HUES64 (cell line): Measurements from ENCODE around the gene SUGT1.
"Not testable (repeated sequence)": the region's sequence is repeated elsewhere in the genome, so short reads cannot be mapped to it uniquely, and the experiment has no call there.

ENCODE experiments used
- H3K27ac ChIP-seq: 2 replicates; pipeline ENCODE4 v1.7.0; 2013; ENCODE audit warnings: low read depth, low read length, inconsistent platforms
- H3K27me3 ChIP-seq: 2 replicates; pipeline ENCODE4 v1.6.1; 2013; ENCODE audit warnings: mild to moderate bottlenecking, low read length; ENCODE audit not compliant: insufficient read depth
- H3K36me3 ChIP-seq: 2 replicates; pipeline ENCODE4 v1.6.1; 2013; ENCODE audit warnings: mild to moderate bottlenecking, low read length; ENCODE audit not compliant: insufficient read depth
- H3K4me1 ChIP-seq: 2 replicates; pipeline ENCODE4 v1.6.1; 2013; ENCODE audit warnings: mild to moderate bottlenecking, low read length, moderate library complexity; ENCODE audit not compliant: insufficient read depth
- H3K4me3 ChIP-seq: 2 replicates; pipeline ENCODE4 v1.5.1; 2013; ENCODE audit warnings: mild to moderate bottlenecking, low read length, moderate library complexity
- H3K9ac ChIP-seq: 2 replicates; pipeline ENCODE4 v1.6.1; 2013; ENCODE audit warnings: mild to moderate bottlenecking, low read depth, low read length
- H3K9me3 ChIP-seq: 2 replicates; pipeline ENCODE4 v1.6.1; 2013; ENCODE audit warnings: low read depth, low read length; ENCODE audit not compliant: insufficient read depth
- WGBS: fragments of 150-250, 120-280 bp; methylation state at CpG from one replicate; pipeline ENCODE4 v1.1.7; 2013; ENCODE audit warnings: missing lambda C conversion rate; 5-methylcytosine and 5-hydroxymethylcytosine counted together

Gene SUGT1

GRCh38 chr13:52669677-52670076 is 17.0 kb downstream of the SUGT1 start:
- Histone ChIP-seq H3K27me3 (no peaks in the 10 kb centered on the region), H3K27ac (no peak overlapping the region), H3K9me3 (no peaks in the 10 kb centered on the region), H3K9ac (no peak overlapping the region), H3K4me3 (no peak overlapping the region), H3K4me1 (no peaks in the 10 kb centered on the region; the same call in 1 of the 2 replicates), H3K36me3 (peaks cover 93% of the 10 kb centered on the region)
- 95% methylated on average over 2 of the region's 2 CpGs for WGBS

GRCh38 chr13:52670726-52671125 is 18.1 kb downstream of the SUGT1 start:
- Histone ChIP-seq H3K27me3 (no peaks in the 10 kb centered on the region), H3K36me3 (peaks cover 92% of the 10 kb centered on the region), H3K9ac (no peak overlapping the region), H3K4me3 (no peak overlapping the region), H3K27ac (no peak overlapping the region), H3K9me3 (no peaks in the 10 kb centered on the region), H3K4me1 (no peaks in the 10 kb centered on the region; the same call in 1 of the 2 replicates)
- WGBS, result 97% methylated on average over 7 of the region's 8 CpGs

- H3K9me3 ChIP-seq, result no peaks in the 10 kb centered on the region
- no peak overlapping the region for H3K9ac ChIP-seq
- H3K27me3 ChIP-seq, result no peaks in the 10 kb centered on the region
- no peaks in the 10 kb centered on the region; the same call in 1 of the 2 replicates for H3K4me1 ChIP-seq
- WGBS, result 91% methylated on average over 1 of the region's 1 CpG
- peaks cover 92% of the 10 kb centered on the region for H3K36me3 ChIP-seq
- no peak overlapping the region for H3K4me3 ChIP-seq
- H3K27ac ChIP-seq, result no peak overlapping the region
These were observed 20.8 kb downstream of the SUGT1 start for GRCh38 chr13:52673465-52673864.

- H3K27ac ChIP-seq, result no peak overlapping the region
- no peaks in the 10 kb centered on the region for H3K27me3 ChIP-seq
- no peaks in the 10 kb centered on the region for H3K4me1 ChIP-seq
- no peaks in the 10 kb centered on the region for H3K9me3 ChIP-seq
- H3K4me3 ChIP-seq, result no peak overlapping the region
- WGBS, result 93% methylated on average over 1 of the region's 1 CpG
- H3K36me3 ChIP-seq, result peaks cover 92% of the 10 kb centered on the region
- no peak overlapping the region for H3K9ac ChIP-seq
These were observed 25.2 kb downstream of the SUGT1 start for GRCh38 chr13:52677823-52678222.

GRCh38 chr13:52685806-52686205 is 33.2 kb downstream of the SUGT1 start:
- not testable (repeated sequence) for H3K27me3 ChIP-seq, H3K27ac ChIP-seq, H3K4me1 ChIP-seq, H3K9ac ChIP-seq, H3K4me3 ChIP-seq, H3K9me3 ChIP-seq
- WGBS, result 95% methylated on average over 9 of the region's 9 CpGs
- peaks cover 83% of the 10 kb centered on the region for H3K36me3 ChIP-seq

- Histone ChIP-seq H3K27me3 (no peaks in the 10 kb centered on the region), H3K4me1 (no peaks in the 10 kb centered on the region), H3K27ac (no peak overlapping the region), H3K4me3 (no peak overlapping the region), H3K9ac (no peak overlapping the region), H3K9me3 (no peaks in the 10 kb centered on the region), H3K36me3 (peaks cover 83% of the 10 kb centered on the region)
- 98% methylated on average over 4 of the region's 4 CpGs for WGBS
These were observed 33.7 kb downstream of the SUGT1 start for GRCh38 chr13:52686376-52686775.

- H3K9ac ChIP-seq, result no peak overlapping the region
- no peaks in the 10 kb centered on the region for H3K27me3 ChIP-seq
- H3K4me3 ChIP-seq, result no peak overlapping the region
- peaks cover 20% of the 10 kb centered on the region for H3K36me3 ChIP-seq
- no peaks in the 10 kb centered on the region for H3K4me1 ChIP-seq
- H3K9me3 ChIP-seq, result no peaks in the 10 kb centered on the region
- no peak overlapping the region for H3K27ac ChIP-seq
- 98% methylated on average over 3 of the region's 3 CpGs for WGBS
These were observed 43.2 kb downstream of the SUGT1 start for GRCh38 chr13:52695856-52696255.

- Histone ChIP-seq H3K4me1 (no peaks in the 10 kb centered on the region), H3K27ac (no peak overlapping the region), H3K9me3 (no peaks in the 10 kb centered on the region), H3K27me3 (no peaks in the 10 kb centered on the region), H3K9ac (no peak overlapping the region), H3K4me3 (no peak overlapping the region), H3K36me3 (peaks cover 13% of the 10 kb centered on the region; the same call in 1 of the 2 replicates)
- 96% methylated on average over 4 of the region's 5 CpGs for WGBS
These were observed 43.9 kb downstream of the SUGT1 start for GRCh38 chr13:52696566-52696965.

GRCh38 chr13:52701728-52702465 is 49.3 kb downstream of the SUGT1 start:
- H3K4me3 ChIP-seq, result no peak overlapping the region
- H3K27me3 ChIP-seq, result no peaks in the 10 kb centered on the region
- no peak overlapping the region for H3K9ac ChIP-seq
- H3K4me1 ChIP-seq, result 0 out of 2 replicates have a peak, but pooled peaks cover 12% of the 10 kb centered on the region
- H3K36me3 ChIP-seq, result peaks cover 3% of the 10 kb centered on the region; the same call in 1 of the 2 replicates
- H3K9me3 ChIP-seq, result no peaks in the 10 kb centered on the region
- 89% methylated on average over 6 of the region's 6 CpGs for WGBS
- H3K27ac ChIP-seq, result no peak overlapping the region

- Histone ChIP-seq H3K9me3 (no peaks in the 10 kb centered on the region), H3K36me3 (no peaks in the 10 kb centered on the region; the same call in 1 of the 2 replicates), H3K27ac (no peak overlapping the region), H3K27me3 (no peaks in the 10 kb centered on the region), H3K4me1 (0 out of 2 replicates have a peak, but pooled peaks cover 12% of the 10 kb centered on the region), H3K9ac (no peak overlapping the region), H3K4me3 (no peak overlapping the region)
- 80% methylated on average over 6 of the region's 6 CpGs for WGBS
These were observed 50.8 kb downstream of the SUGT1 start for GRCh38 chr13:52703482-52703881.

GRCh38 chr13:52706081-52706480 is 53.4 kb downstream of the SUGT1 start:
- H3K9me3 ChIP-seq, result no peaks in the 10 kb centered on the region
- no peak overlapping the region for H3K9ac ChIP-seq
- no peak overlapping the region for H3K4me3 ChIP-seq
- no peaks in the 10 kb centered on the region for H3K27me3 ChIP-seq
- WGBS, result 100% methylated on average over 1 of the region's 3 CpGs
- H3K4me1 ChIP-seq, result peaks cover 15% of the 10 kb centered on the region; the same call in 1 of the 2 replicates
- H3K36me3 ChIP-seq, result peaks cover 12% of the 10 kb centered on the region; the same call in 1 of the 2 replicates
- no peak overlapping the region for H3K27ac ChIP-seq
